SH-SY5Y (cell line): Measurements from ENCODE around the gene STRBP.

Experiments
- GATA2 ChIP-seq: IDR thresholded peaks from 2 replicates; pipeline ENCODE4 v1.6.1; 2011; ENCODE audit warnings: mild to moderate bottlenecking, low read depth, low read length
- GATA3 ChIP-seq: IDR thresholded peaks from 2 replicates; pipeline ENCODE4 v1.6.1; 2011; ENCODE audit warnings: low read depth, mild to moderate bottlenecking, low read length, moderate library complexity

- TF ChIP-seq GATA2 (no peak), GATA3 (no peak)
Measured at GRCh38 chr9:123162360-123162759, 106.0 kb downstream of the STRBP start.
